GM20431 (cell line): ENCODE data around the gene TTC13.

Experiments
- in situ Hi-C: fragments of 300-500 bp; cut with MseI, MboI; formaldehyde crosslinking; loops from one replicate; pipeline ENCODE4 v1.15.0; 2020; ENCODE audit warnings: low sequenced_read_pairs; ENCODE audit not compliant: unreplicated experiment

Gene TTC13

GRCh38 chr1:230958370-230958769 lies 20.3 kb downstream of the TTC13 start:
- in situ Hi-C loops = no loop called here

DNA sequence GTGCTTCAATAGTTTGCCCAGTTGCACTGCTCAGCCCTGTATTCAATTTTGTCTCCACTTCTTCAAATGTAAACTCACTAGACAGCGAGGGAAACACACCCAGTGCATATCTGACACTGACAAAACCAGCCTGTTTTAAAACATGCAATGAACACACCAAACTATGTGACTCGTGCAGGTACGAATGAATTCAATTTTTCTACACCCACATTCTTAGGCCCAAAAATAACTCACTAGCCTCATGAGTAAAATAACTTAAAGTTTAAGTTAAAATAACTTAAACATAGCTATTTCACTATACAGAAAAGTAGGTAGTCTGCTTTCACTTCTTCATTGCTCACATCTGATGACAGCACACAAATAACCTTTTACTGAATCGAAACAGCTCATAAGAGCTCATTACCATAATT lies 21.1 kb downstream of the TTC13 start:
- in situ Hi-C loops = no loop called here

DNA sequence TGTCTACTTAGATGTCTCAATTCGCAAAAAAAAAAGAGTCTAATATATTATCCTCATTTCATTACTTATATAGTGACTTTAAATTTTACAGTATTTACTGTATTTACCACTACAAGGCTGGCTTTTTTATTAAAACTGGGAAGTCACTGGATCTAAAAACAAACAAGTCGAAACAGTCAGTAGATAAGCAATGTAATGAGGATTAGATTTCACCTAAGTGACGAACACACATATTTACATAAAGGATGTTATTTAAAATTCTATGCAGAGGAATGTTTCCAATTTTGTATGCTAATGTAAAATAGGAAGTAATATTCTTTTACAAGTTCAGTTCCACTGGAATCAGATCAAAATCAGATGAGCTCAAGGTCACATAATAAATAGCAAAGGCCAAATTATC lies 28.3 kb downstream of the TTC13 start:
- in situ Hi-C loops = no loop called here

- in situ Hi-C loops = no loop called here
Measured at GRCh38 chr1:230948903-230949302, 29.8 kb downstream of the TTC13 start.

GRCh38 chr1:230948301-230948700 lies 30.4 kb downstream of the TTC13 start:
- in situ Hi-C loops = no loop called here

GRCh38 chr1:230943048-230943593 lies 35.5 kb downstream of the TTC13 start:
- in situ Hi-C loops = no loop called here

DNA sequence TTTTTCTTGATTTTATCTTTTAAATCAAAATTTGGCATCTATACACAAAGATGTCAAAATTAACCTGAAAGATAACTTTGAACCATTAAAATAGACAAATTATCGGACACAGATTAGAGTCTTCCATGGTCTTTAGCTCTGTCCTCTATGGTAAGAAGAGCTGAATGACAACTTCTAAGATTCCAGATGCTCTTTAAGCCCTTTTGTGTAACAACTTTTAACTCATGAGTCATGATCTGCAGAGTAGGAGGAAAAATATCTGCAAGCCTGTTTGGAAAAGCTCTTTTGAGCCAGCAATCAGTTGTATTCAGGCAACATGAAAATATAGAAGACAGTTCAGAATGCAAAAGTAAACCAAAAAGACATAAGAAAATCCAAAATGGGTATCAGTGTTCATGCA lies 37.8 kb downstream of the TTC13 start:
- in situ Hi-C loops = no loop called here

DNA sequence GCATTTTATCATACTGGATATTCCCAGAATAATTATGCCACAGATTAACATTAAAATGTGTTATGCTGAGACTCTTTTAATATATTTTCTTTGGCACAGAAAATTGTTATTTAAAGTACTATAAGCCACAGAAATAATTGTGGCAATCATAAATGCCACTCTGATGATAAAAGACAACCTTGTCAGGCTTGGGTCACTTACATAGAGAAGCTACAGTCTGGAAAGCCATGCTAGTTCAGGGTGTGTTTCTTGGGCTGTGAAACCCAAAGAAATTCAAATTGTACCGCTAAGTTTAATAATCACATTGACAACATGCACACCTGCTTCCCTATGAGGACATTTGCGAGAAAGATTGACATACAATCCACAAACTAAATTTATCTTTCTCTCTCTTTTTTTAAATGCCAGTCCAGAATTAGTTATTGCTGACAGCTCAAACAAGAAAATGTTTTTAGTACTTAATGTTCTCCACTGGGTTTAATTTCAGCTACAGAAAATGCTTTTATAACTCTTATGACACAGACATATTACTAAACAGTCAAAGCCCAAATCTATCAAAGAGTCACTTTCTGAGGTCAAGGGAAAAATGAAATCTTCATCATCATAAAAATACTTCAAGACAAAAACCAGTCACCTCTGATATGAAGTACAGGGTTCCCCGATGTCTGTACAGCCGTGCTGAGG lies 38.7 kb downstream of the TTC13 start:
- in situ Hi-C loops = no loop called here

- in situ Hi-C loops = no loop called here
Measured at GRCh38 chr1:230938924-230939368, 39.7 kb downstream of the TTC13 start.

DNA sequence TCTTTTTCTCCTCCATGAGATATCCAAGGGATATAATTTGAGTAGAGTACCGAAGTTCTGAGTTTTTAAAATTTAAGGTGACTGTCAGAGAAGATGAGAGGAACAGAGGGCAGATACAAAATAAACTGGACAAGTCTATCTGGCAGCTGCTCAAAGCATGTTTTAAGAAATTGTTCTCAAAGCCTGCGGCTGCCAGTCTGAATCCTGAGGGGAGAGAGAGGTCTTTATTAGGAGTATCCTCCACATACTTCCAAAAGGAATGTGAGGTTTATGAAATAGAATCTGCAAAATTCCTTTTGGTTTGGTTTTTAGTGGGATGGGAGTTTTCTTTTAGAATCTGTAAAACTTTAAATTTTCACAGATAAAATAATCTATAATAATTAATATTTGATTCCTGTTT lies 41.3 kb downstream of the TTC13 start:
- in situ Hi-C loops = no loop called here

- in situ Hi-C loops = no loop called here
Measured at GRCh38 chr1:230936475-230936874, 42.2 kb downstream of the TTC13 start.

GRCh38 chr1:230935852-230936251 lies 42.8 kb downstream of the TTC13 start:
- in situ Hi-C loops = no loop called here

DNA sequence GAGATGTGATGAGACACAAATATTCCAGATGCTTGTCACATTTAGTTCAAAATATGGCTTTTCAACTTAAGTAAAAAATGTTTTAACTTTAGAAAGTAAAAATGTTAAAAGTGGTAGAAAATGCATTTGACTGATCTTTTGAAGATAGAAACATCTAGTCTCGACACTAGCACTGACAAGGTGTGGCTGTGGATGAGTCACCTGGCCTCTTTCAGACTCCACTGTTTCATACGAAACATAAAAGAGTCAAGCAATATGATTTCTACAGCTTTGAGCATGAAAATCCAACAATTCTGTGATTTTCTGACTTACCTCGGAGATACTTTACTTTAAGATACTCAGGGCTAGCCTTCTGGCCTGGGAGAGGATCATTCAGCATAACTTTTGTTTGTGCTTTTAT lies 47.7 kb downstream of the TTC13 start:
- in situ Hi-C loops = no loop called here

GRCh38 chr1:230926182-230926581 lies 52.5 kb downstream of the TTC13 start:
- in situ Hi-C loops = no loop called here

DNA sequence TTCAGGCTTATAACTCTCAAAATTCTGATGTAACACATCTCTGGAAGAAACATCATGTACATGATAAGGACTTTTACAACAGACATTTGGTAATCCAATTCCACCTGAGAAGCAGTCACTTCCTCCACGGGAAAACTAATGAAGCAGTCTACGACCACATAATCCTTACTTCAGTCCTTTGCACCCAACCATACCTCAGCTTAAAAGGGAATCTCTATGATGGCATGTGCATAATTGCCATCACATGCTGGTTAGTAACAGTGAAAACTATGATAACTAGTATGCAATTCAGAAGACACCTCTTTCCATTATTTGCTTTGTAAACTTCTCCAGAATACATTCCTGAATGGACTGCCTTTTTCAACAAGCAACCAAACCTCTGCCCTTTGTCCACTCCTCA lies 53.1 kb downstream of the TTC13 start:
- in situ Hi-C loops = no loop called here

GRCh38 chr1:230923176-230923575 lies 55.5 kb downstream of the TTC13 start:
- in situ Hi-C loops = loop anchor here (25.0 kb wide), 1 partner anchor 264 kb away; no protein-coding TSS in a partner anchor

DNA sequence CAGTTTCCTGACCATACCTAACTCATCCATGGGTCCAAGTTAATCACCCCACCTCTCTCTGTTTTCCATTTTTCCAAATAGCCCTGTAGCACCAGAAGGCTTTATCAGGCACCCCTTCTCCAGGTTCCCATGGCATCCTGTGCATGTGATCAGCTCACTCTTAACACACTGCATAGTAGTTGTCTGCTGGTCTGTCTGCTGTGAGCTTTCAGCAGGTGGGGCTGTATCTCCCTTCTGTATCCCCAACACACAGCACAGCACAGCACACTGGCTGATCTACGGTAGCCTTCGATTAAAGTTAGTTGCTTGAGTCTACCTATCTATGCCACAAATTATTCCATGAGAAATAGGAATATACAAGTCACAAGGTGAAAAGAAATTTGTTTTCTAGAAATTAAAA lies 56.0 kb downstream of the TTC13 start:
- in situ Hi-C loops = loop anchor here (25.0 kb wide), 1 partner anchor 265 kb away; no protein-coding TSS in a partner anchor

- in situ Hi-C loops = loop anchor here (25.0 kb wide), 1 partner anchor 268 kb away; no protein-coding TSS in a partner anchor
Measured at GRCh38 chr1:230919207-230919606, 59.5 kb downstream of the TTC13 start.

DNA sequence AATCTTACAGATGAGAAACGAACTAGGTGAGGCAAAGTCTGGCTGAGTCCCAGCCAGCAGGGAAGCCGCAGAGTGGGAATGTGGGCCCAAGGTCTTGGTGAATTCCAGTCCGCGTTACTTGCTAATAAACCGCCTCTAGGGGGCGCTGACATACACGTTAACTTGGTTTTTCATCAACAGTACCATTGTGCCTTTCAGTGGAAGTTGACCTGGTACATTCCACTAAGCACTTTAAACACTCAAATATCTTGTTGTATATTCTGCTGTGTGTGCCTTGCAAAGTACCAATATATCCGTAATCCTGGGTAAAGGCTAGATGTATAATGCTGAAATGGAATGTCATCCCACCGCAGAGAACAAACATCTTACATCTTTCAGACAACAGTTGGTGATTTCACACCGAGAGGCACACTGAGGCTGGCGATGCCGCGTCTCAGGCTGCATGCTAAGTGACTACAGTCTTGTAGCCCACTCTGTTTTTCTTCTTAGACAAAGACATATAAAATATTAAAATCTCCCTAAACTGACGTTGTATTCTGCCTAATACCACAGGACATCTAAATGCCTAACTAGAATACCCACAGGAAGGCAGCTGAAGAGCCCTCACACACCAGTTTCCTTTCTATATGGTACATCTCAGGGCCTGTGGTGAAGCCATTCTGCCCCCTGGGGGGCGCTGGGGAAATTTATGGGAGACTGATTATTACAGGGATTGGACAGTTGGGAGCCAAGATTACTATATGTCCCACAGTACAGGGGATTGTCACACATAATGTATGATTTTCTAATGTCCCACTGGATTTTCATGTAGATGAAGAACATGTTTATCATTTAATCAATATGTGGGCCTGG lies 61.2 kb downstream of the TTC13 start:
- in situ Hi-C loops = loop anchor here (25.0 kb wide), 1 partner anchor 270 kb away; no protein-coding TSS in a partner anchor

- in situ Hi-C loops = loop anchor here (25.0 kb wide), 1 partner anchor 271 kb away; no protein-coding TSS in a partner anchor
Measured at GRCh38 chr1:230916587-230917283, 61.9 kb downstream of the TTC13 start.
